HG03135 (cell line): ENCODE results near the gene TSPAN5.

ENCODE experiments used
- ATAC-seq: cut with Tn5 transposase; IDR thresholded peaks from one replicate; pipeline ENCODE4 v1.9.1; 2021; ENCODE audit warnings: mild to moderate bottlenecking, moderate library complexity; ENCODE audit not compliant: unreplicated experiment

Gene TSPAN5

GRCh38 chr4:98522062-98522461 is 136.3 kb downstream of the TSPAN5 start:
- no peak for ATAC-seq

GRCh38 chr4:98521486-98521885 is 136.9 kb downstream of the TSPAN5 start:
- no peak for ATAC-seq

GRCh38 chr4:98519268-98519977 is 139.0 kb downstream of the TSPAN5 start:
- no peak for ATAC-seq

- peak; percentile 90 for ATAC-seq
These were observed 139.7 kb downstream of the TSPAN5 start for GRCh38 chr4:98518559-98519267.

GRCh38 chr4:98517218-98518021 is 141.0 kb downstream of the TSPAN5 start:
- ATAC-seq: no peak

GRCh38 chr4:98516441-98517217 is 141.8 kb downstream of the TSPAN5 start:
- ATAC-seq: no peak

GRCh38 chr4:98516042-98516440 is 142.4 kb downstream of the TSPAN5 start:
- no peak for ATAC-seq

GRCh38 chr4:98515470-98515809 is 143.0 kb downstream of the TSPAN5 start:
- no peak for ATAC-seq

- no peak for ATAC-seq
These were observed 143.5 kb downstream of the TSPAN5 start for GRCh38 chr4:98514741-98515469.

GRCh38 chr4:98512918-98513317 is 145.5 kb downstream of the TSPAN5 start:
- ATAC-seq: no peak

GRCh38 chr4:98510757-98511517 is 147.5 kb downstream of the TSPAN5 start:
- ATAC-seq: no peak

GRCh38 chr4:98510340-98510739 is 148.1 kb downstream of the TSPAN5 start:
- no peak for ATAC-seq

GRCh38 chr4:98509721-98510120 is 148.7 kb downstream of the TSPAN5 start:
- ATAC-seq: no peak

- no peak for ATAC-seq
These were observed 149.4 kb downstream of the TSPAN5 start for GRCh38 chr4:98508829-98509598.

GRCh38 chr4:98508248-98508647 is 150.2 kb downstream of the TSPAN5 start:
- ATAC-seq: no peak

- ATAC-seq: no peak
These were observed 151.1 kb downstream of the TSPAN5 start for GRCh38 chr4:98507299-98507698.

- no peak for ATAC-seq
These were observed 151.8 kb downstream of the TSPAN5 start for GRCh38 chr4:98506462-98507132.

GRCh38 chr4:98505992-98506391 is 152.4 kb downstream of the TSPAN5 start:
- ATAC-seq: no peak
